HG03575 (cell line): Measurements from ENCODE around the gene PIGK.

Experiments used
- ATAC-seq: cut with Tn5 transposase; IDR thresholded peaks from one replicate; pipeline ENCODE4 v1.9.1; 2021; ENCODE audit not compliant: unreplicated experiment, insufficient number of reproducible peaks, low FRiP score; ENCODE audit errors: extremely low read depth

PIGK gene

DNA sequence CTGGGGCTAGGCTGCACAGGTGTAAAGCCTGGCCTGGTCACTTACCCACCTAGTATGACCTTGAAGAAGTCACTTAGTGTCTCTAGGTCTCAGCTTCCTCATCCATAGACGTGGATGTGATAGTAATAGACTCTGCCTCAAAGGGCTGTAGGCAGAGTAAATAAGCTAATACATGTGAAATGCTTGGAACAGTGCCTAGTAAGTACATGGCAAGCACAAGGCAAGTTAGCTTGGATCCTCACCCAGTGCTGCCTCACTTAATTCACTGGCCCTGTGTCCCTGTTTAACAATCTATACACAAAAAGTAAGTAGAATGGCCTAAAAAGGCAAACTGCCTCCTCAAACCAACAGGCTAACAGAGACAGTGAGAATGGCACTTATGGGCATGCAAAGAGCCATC lies 167.8 kb downstream of the PIGK start:
- ATAC-seq: no peak

DNA sequence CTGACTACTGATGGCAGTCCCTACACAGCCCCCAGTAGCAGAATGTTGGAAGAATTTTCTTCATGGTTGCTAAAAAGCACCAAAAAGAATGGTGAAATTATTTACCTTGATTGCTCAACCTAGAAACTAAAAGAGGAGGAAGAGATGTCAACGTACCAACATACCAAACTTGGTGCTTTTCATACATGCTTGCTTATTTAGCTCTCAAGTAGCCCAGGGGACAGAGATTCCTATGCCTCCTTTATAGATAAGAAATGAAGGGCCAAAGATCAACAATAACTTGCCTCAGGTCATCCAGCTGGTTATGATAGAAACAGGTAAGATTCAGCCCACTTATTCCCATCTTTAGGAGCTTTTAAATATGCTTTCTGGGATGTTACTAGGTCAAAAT lies 170.6 kb downstream of the PIGK start:
- ATAC-seq: no peak

DNA sequence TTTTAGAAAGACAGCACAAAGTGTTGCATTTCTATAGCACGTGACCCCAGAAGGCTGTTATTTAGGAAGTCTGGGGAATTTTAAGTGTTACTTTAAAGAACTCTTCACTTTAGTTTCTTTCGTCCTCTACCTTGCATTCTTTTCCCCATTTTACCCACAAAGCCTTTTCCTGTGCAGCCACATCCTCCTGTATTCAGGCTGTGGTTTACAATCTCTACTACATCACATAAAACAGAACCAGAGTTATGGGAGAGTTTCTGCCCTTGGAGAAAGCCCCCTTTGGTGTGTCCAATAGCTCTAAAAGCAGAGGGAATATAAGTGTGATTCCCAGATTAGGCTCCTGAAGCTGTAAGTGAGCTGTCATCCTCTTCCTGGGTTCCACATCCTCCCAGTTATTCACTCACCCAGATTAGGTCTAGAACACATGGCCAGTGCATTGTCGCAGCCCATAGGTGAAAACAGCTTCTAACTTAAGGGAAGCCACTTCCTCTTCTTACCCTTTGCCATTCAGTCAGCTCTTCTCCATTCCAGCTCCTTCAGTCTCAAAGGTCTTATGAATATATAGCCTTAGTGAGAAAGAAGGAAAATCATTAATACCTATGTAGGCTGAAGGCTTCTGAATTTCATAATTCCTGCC lies 171.1 kb downstream of the PIGK start:
- ATAC-seq: no peak

DNA sequence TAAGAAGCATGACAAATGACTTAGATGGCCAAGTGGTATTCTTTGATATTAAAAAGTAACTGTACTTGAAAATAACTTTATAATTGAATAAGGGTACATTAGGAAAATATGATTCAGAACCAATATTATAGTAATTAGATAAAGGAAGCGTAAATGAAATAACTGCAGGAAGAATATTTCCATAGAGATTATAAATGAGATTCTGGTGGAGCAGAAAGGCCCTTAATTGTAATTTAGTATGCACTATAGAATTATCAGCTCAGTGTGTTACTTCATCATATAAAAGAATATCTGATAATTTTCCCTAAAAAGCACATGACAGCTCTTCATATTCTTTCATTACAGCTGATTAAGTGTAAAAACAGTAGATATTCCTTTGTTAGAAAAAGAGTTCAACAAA lies 171.7 kb downstream of the PIGK start:
- no peak for ATAC-seq

DNA sequence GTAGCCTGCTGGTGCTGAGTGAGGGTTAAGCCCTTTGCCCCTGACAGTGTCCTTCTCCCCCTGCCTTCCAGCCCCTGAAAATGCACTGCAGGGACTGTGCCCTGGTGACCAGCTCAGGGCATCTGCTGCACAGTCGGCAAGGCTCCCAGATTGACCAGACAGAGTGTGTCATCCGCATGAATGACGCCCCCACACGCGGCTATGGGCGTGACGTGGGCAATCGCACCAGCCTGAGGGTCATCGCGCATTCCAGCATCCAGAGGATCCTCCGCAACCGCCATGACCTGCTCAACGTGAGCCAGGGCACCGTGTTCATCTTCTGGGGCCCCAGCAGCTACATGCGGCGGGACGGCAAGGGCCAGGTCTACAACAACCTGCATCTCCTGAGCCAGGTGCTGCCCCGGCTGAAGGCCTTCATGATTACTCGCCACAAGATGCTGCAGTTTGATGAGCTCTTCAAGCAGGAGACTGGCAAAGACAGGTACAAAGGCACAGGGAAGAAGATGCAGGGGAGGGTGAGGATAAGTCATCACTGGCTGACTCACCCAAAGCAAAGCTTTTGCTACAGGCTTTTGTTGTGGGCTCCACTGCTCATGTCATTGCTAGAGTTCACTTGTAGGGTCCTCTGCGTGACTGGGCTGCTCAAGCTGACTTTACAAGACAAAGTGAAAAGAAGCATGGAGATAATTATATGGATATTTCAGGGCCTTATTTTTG lies 174.9 kb downstream of the PIGK start:
- no peak for ATAC-seq

DNA sequence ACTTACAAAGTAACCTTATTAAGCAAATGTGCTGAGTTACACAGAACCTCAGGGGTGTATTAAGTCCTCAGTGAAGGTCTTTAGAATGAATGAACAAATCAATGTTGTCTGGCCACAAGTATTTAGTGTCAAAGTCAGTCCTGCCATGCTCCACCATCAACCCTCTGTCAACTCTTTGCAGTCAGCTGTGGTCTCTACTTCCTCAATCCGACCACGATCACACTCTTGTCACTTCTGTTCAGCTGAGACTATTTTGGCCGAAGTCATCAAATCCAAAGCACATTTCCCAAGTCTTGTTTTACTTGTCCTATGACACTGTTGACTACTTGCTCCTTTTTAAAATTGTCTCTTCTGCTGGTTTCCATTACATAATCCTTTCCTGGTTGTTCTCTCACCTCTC lies 178.4 kb downstream of the PIGK start:
- ATAC-seq: no peak

DNA sequence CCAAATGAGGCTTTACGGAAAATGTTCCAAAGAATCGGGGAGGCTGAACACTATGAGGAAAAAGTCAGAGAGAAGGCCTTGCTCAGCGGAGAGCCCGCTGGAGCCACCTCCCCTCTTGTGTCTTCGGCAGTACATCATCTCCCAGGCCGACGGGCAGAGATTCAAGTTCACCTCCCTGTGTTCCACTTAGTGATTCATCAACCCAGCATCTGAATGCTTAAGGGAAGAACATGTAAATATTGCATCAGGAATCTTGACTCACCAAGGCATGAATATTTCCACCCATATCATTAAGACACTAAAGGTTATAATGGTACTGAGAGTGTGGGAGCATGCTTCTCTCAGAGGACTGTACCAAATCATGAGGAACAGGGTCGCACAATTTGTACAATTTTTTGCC lies 179.5 kb downstream of the PIGK start:
- no peak for ATAC-seq

DNA sequence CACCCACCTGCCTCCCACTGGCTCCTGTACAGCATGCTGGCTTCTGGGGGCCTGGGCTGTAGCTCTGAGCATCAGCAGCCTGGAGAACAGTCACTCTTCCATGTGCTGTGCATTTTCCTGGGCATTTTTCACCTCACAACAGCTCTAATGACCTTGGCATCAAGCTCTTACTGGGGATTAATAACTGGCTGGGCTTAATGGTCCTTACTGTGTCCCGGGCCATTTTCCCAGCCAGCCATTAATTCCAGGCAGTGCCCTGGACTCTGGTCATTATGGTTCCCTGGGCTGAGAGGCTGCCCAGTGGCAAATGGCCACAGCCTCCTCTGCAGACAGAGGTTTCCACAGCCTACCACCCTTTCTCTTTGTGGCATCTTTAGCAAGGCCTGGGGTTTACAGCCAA lies 180.1 kb downstream of the PIGK start:
- no peak for ATAC-seq
